ENCODE data around the gene F2RL1. TPM values are rescaled to one million over a fixed set of nuclear protein-coding genes. Genes with fewer than 3 reads are reported as not detected.
"Not testable (repeated sequence)": the region's sequence is repeated elsewhere in the genome, so short reads cannot be mapped to it uniquely, and the experiment has no call there.

The F2RL1 gene
- total RNA-seq, 2 experiments from 2014 or later: not detected

DNA sequence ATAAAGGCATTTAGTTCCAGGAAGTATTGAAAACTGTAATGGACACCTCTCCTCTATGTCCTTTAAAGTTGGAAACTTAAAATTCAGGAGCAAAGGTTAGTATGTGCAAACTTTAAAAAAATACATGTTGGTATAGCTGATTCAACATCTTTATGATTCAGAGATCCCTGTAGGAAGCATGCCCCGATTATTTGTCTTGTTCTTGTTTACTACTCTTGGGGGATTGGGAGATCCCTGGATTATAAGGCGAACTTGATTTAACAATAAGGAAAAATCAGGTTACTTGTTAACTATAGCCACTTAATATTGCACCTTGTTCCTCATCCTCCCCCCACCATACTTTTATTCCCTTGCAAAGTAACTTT is 1.7 kb downstream of the F2RL1 start:
- intact Hi-C loops (cut with micrococcal nuclease; ENCODE audit: unreplicated experiment): no loop called here
- ChIA-PET POLR2A (no interaction called here), CTCF (ENCODE audit: unreplicated experiment) (no interaction called here)
- DNase-seq (ENCODE audit: low spot score): no peak
- Histone ChIP-seq H3K4me3 (ENCODE audit: low read depth, low read length, poor library complexity, severe bottlenecking) (no peak overlapping the region), H3K9me2 (ENCODE audit: insufficient read depth, low read length) (no peaks in the 10 kb centered on the region), H3K36me3 (ENCODE audit: insufficient read depth, low read length) (no peaks in the 10 kb centered on the region), H4K20me1 (ENCODE audit: insufficient read depth, low read length) (no peaks in the 10 kb centered on the region), H3K9me3 (ENCODE audit: low read length) (no peaks in the 10 kb centered on the region), H3K4me2 (ENCODE audit: low read length) (no peak overlapping the region), H3K4me1 (ENCODE audit: insufficient read depth, low read length, poor library complexity, severe bottlenecking) (no peaks in the 10 kb centered on the region), H3K27ac (ENCODE audit: low read depth, low read length, poor library complexity, severe bottlenecking) (no peak overlapping the region), H2AFZ (ENCODE audit: low read length) (no peak overlapping the region), H3K79me2 (ENCODE audit: insufficient read depth, low read depth, low read length) (no peaks in the 10 kb centered on the region)
- no TSS peak for BruUV-seq (replicated peaks)
- no peak for TF ChIP-seq EZH2phosphoT487 (IDR thresholded peaks at IDR 0.05; ENCODE audit: borderline replicate concordance, low read depth, low read length)
- TF ChIP-seq, protein P1, sequence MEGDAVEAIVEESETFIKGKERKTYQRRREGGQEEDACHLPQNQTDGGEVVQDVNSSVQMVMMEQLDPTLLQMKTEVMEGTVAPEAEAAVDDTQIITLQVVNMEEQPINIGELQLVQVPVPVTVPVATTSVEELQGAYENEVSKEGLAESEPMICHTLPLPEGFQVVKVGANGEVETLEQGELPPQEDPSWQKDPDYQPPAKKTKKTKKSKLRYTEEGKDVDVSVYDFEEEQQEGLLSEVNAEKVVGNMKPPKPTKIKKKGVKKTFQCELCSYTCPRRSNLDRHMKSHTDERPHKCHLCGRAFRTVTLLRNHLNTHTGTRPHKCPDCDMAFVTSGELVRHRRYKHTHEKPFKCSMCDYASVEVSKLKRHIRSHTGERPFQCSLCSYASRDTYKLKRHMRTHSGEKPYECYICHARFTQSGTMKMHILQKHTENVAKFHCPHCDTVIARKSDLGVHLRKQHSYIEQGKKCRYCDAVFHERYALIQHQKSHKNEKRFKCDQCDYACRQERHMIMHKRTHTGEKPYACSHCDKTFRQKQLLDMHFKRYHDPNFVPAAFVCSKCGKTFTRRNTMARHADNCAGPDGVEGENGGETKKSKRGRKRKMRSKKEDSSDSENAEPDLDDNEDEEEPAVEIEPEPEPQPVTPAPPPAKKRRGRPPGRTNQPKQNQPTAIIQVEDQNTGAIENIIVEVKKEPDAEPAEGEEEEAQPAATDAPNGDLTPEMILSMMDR (conservative IDR thresholded peaks at IDR 0.05; ENCODE audit: low read length): no peak

GRCh38 chr5:76821136-76821535 is 2.3 kb downstream of the F2RL1 start:
- no peak for DNase-seq (ENCODE audit: low spot score)
- H3K9me3 ChIP-seq (ENCODE audit: low read length): no peaks in the 10 kb centered on the region
- H3K9me2 ChIP-seq (ENCODE audit: insufficient read depth, low read length): no peaks in the 10 kb centered on the region
- H3K4me3 ChIP-seq (ENCODE audit: low read depth, low read length, poor library complexity, severe bottlenecking): no peak overlapping the region
- no peaks in the 10 kb centered on the region for H3K4me1 ChIP-seq (ENCODE audit: insufficient read depth, low read length, poor library complexity, severe bottlenecking)
- H4K20me1 ChIP-seq (ENCODE audit: insufficient read depth, low read length): no peaks in the 10 kb centered on the region
- H2AFZ ChIP-seq (ENCODE audit: low read length): no peak overlapping the region
- intact Hi-C loops (cut with micrococcal nuclease; ENCODE audit: unreplicated experiment): no loop called here
- H3K79me2 ChIP-seq (ENCODE audit: insufficient read depth, low read depth, low read length): no peaks in the 10 kb centered on the region
- H3K27ac ChIP-seq (ENCODE audit: low read depth, low read length, poor library complexity, severe bottlenecking): no peak overlapping the region
- ChIA-PET CTCF (ENCODE audit: unreplicated experiment) (no interaction called here), POLR2A (no interaction called here)
- no TSS peak for BruUV-seq (replicated peaks)
- no peak overlapping the region for H3K4me2 ChIP-seq (ENCODE audit: low read length)
- H3K36me3 ChIP-seq (ENCODE audit: insufficient read depth, low read length): no peaks in the 10 kb centered on the region
- TF ChIP-seq, protein P1 (conservative IDR thresholded peaks at IDR 0.05; ENCODE audit: low read length): 0 out of 2 replicates have a peak, but pooled peaks have one; percentile 18
- no peak for TF ChIP-seq EZH2phosphoT487 (IDR thresholded peaks at IDR 0.05; ENCODE audit: borderline replicate concordance, low read depth, low read length)

GRCh38 chr5:76822105-76822731 is 3.4 kb downstream of the F2RL1 start:
- H3K79me2 ChIP-seq (ENCODE audit: insufficient read depth, low read depth, low read length); H3K4me2 ChIP-seq (ENCODE audit: low read length); DNase-seq (ENCODE audit: low spot score); H3K27ac ChIP-seq (ENCODE audit: low read depth, low read length, poor library complexity, severe bottlenecking); H3K4me3 ChIP-seq (ENCODE audit: low read depth, low read length, poor library complexity, severe bottlenecking); CTCF ChIA-PET (ENCODE audit: unreplicated experiment); H3K9me3 ChIP-seq (ENCODE audit: low read length); H3K9me2 ChIP-seq (ENCODE audit: insufficient read depth, low read length); H3K36me3 ChIP-seq (ENCODE audit: insufficient read depth, low read length); H2AFZ ChIP-seq (ENCODE audit: low read length); H3K4me1 ChIP-seq (ENCODE audit: insufficient read depth, low read length, poor library complexity, severe bottlenecking); intact Hi-C loops (cut with micrococcal nuclease; ENCODE audit: unreplicated experiment); H4K20me1 ChIP-seq (ENCODE audit: insufficient read depth, low read length); BruUV-seq (replicated peaks): not testable (repeated sequence)
- POLR2A ChIA-PET: interaction anchor here (0.6 kb wide), 1 partner anchor 531 kb away, joined by 3 read pairs; no protein-coding TSS in a partner anchor

- H3K9me3 ChIP-seq (ENCODE audit: low read length); H3K27ac ChIP-seq (ENCODE audit: low read depth, low read length, poor library complexity, severe bottlenecking); DNase-seq (ENCODE audit: low spot score); H3K4me1 ChIP-seq (ENCODE audit: insufficient read depth, low read length, poor library complexity, severe bottlenecking); H3K9me2 ChIP-seq (ENCODE audit: insufficient read depth, low read length); H2AFZ ChIP-seq (ENCODE audit: low read length); H3K79me2 ChIP-seq (ENCODE audit: insufficient read depth, low read depth, low read length); intact Hi-C loops (cut with micrococcal nuclease; ENCODE audit: unreplicated experiment); H4K20me1 ChIP-seq (ENCODE audit: insufficient read depth, low read length); H3K4me3 ChIP-seq (ENCODE audit: low read depth, low read length, poor library complexity, severe bottlenecking); H3K4me2 ChIP-seq (ENCODE audit: low read length); H3K36me3 ChIP-seq (ENCODE audit: insufficient read depth, low read length); BruUV-seq (replicated peaks); POLR2A ChIA-PET; CTCF ChIA-PET (ENCODE audit: unreplicated experiment): not testable (repeated sequence)
Observed at GRCh38 chr5:76826416-76826815, 7.6 kb downstream of the F2RL1 start.
